ENCODE data around the gene CNKSR2. TPM values are rescaled to one million over a fixed set of nuclear protein-coding genes. Genes with fewer than 3 reads are reported as not detected.

The CNKSR2 gene
- total RNA-seq, 4 donors from 2014 or later: 1.1 to 3.6 (median 2.2) TPM

DNA sequence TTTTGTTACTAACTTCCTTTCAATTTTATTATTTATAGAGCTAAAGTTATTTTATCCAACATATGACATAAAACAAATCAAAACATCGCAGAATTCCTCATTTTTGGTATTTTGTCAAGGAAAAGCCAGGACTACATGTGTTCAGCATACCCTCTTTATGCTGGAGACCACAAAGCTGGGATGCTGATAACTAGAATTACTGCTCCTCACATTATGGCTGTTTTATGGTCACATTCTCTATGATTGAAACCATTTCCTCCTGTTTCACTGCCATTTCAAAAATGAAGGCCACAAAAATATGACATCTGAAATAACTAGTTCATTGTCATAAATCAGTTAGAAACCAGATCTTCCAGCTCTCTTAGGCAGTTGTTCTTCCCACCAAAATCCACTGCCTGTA, 242.2 kb downstream of the CNKSR2 start:
- H3K4me3 ChIP-seq (ENCODE audit: low read depth, poor library complexity, severe bottlenecking): no peak overlapping the region
- DNase-seq (ENCODE audit: low spot score in 2 of 2): no peak
- 34 to 57% methylated on average over 1 of the region's 1 CpG for WGBS, 2 donors
- no peak for TF ChIP-seq POLR2A (IDR thresholded peaks at IDR 0.05)
- TF ChIP-seq, protein P1, sequence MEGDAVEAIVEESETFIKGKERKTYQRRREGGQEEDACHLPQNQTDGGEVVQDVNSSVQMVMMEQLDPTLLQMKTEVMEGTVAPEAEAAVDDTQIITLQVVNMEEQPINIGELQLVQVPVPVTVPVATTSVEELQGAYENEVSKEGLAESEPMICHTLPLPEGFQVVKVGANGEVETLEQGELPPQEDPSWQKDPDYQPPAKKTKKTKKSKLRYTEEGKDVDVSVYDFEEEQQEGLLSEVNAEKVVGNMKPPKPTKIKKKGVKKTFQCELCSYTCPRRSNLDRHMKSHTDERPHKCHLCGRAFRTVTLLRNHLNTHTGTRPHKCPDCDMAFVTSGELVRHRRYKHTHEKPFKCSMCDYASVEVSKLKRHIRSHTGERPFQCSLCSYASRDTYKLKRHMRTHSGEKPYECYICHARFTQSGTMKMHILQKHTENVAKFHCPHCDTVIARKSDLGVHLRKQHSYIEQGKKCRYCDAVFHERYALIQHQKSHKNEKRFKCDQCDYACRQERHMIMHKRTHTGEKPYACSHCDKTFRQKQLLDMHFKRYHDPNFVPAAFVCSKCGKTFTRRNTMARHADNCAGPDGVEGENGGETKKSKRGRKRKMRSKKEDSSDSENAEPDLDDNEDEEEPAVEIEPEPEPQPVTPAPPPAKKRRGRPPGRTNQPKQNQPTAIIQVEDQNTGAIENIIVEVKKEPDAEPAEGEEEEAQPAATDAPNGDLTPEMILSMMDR (IDR thresholded peaks at IDR 0.05): no peak
- intact Hi-C loops (cut with DNase I; ENCODE audit: low total_unique reads): no loop called here

- TF ChIP-seq, protein P1 (IDR thresholded peaks at IDR 0.05): no peak
- no peak for TF ChIP-seq POLR2A (IDR thresholded peaks at IDR 0.05)
- DNase-seq (ENCODE audit: low spot score in 2 of 2): no peak
- intact Hi-C loops (cut with DNase I; ENCODE audit: low total_unique reads): no loop called here
- WGBS, 2 donors: 79 to 97% methylated on average over 2 of the region's 2 CpGs
- H3K4me3 ChIP-seq (ENCODE audit: low read depth, poor library complexity, severe bottlenecking): no peak overlapping the region
These were observed 246.0 kb downstream of the CNKSR2 start for GRCh38 chrX:21620234-21620633.

- TF ChIP-seq POLR2A (IDR thresholded peaks at IDR 0.05): no peak
- TF ChIP-seq, protein P1 (IDR thresholded peaks at IDR 0.05): no peak
- intact Hi-C loops (cut with DNase I; ENCODE audit: low total_unique reads): no loop called here
- DNase-seq (ENCODE audit: low spot score in 2 of 2): no peak
- no peak overlapping the region for H3K4me3 ChIP-seq (ENCODE audit: low read depth, poor library complexity, severe bottlenecking)
These were observed 249.7 kb downstream of the CNKSR2 start for GRCh38 chrX:21623778-21624501.

- 41 to 56% methylated on average over 2 of the region's 2 CpGs for WGBS, 2 donors
- TF ChIP-seq, protein P1 (IDR thresholded peaks at IDR 0.05): no peak
- no peak for TF ChIP-seq POLR2A (IDR thresholded peaks at IDR 0.05)
- no peak for DNase-seq (ENCODE audit: low spot score in 2 of 2)
- H3K4me3 ChIP-seq (ENCODE audit: low read depth, poor library complexity, severe bottlenecking): no peak overlapping the region
- intact Hi-C loops (cut with DNase I; ENCODE audit: low total_unique reads): no loop called here
These were observed 257.8 kb downstream of the CNKSR2 start for GRCh38 chrX:21632027-21632426.

DNA sequence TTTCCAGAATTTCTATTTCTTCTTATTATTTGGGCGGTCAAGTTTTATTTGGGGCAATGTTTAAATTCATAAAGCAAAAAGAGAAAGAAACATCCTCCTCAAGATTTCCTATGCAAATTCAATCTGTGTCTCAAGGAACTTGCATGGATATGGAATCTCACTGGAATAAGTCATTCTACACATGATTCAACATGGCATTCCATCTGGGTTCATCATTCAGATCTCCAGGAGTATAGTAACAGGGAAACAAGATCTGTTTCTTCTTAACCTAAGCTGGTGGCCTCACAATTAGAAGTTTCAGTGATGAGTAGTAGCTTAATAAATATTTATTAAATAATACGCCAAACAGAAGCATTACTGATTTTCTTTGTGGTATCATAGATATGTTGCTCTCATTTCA, 264.1 kb downstream of the CNKSR2 start:
- no peak overlapping the region for H3K4me3 ChIP-seq (ENCODE audit: low read depth, poor library complexity, severe bottlenecking)
- no peak for DNase-seq (ENCODE audit: low spot score in 2 of 2)
- WGBS, 2 donors: 91 to 95% methylated on average over 2 of the region's 2 CpGs
- intact Hi-C loops (cut with DNase I; ENCODE audit: low total_unique reads): no loop called here
- TF ChIP-seq, protein P1 (IDR thresholded peaks at IDR 0.05): no peak
- TF ChIP-seq POLR2A (IDR thresholded peaks at IDR 0.05): no peak

GRCh38 chrX:21639775-21640174, 265.6 kb downstream of the CNKSR2 start:
- DNase-seq (ENCODE audit: low spot score in 2 of 2): no peak
- H3K4me3 ChIP-seq (ENCODE audit: low read depth, poor library complexity, severe bottlenecking): no peak overlapping the region
- TF ChIP-seq, protein P1 (IDR thresholded peaks at IDR 0.05): no peak
- no peak for TF ChIP-seq POLR2A (IDR thresholded peaks at IDR 0.05)
- 82 to 95% methylated on average over 3 of the region's 3 CpGs for WGBS, 2 donors
- intact Hi-C loops (cut with DNase I; ENCODE audit: low total_unique reads): no loop called here

Data from lower leg skin (tissue), 4 donors.